HG03571 (cell line): Measurements from ENCODE around the gene WBP2.

Experiments used
- ATAC-seq: cut with Tn5 transposase; IDR thresholded peaks from one replicate; pipeline ENCODE4 v1.9.1; 2021; ENCODE audit not compliant: unreplicated experiment

WBP2 gene

DNA sequence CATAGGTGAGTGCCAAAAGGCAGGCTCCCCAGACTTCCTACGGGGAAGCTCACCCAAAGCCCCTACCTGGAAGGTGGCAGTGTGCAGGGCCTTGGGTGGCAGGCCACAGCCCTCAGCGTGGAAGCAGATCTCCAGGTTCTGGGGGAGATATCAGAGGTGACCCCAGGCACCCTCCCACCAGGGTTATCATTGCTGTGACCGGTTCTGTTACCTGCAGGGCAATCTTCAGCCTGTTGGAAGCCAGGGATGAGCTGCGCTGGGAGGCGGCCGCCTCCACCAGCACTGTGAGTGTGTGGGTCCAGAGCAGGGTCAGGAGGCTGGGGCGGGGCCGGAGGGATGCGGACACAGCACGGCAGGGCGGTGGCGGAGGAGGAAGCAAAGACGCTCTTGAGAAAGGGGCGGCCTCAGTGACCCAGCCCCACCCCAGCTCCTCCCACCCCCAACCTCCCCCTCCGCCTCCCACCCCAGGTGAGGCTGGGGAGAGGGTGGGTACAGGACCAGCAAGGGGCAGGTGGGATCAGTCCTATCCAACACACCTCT lies 24.0 kb downstream of the WBP2 start:
- no peak for ATAC-seq

DNA sequence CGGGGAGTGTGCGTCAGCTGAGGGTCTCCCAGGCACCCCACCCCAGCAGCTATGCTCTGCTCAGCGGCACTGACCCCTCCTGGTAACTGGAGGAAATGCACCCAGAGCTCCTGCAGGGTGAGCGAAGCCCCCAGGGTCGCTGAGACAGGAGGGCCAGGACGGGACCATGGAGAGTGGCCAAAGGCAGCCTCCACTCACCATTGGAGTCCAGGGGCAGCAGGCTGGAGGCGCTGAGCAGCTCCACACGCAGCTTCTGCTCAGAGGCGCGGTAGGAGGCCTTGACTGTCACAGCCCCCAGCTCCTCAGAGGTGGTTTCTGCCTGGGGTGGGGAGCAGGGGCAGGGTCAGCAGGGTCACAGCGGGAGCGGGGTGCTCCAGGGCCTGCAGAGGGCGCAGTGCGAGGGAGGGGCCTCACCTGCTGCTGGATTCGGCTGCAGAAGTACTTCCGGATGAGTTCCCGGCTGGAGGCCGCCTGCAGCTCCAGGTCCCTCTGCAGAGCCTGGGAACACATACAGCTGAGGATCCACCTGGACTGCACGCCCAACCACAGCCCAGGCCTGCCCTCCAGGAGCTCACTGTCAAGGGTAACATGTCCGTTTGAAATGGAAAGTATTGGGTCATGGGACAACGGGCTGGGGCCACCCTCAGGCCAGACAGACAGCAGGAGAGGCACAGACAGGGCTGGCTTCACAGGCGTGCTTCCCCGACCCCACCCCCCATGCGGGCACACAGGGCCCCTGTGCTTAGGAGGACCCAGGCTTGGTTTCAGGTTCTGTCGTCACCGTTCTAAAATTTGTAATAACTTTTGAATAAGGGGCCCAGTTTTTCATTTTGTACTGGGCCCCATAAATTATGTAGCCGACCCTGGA lies 24.7 kb downstream of the WBP2 start:
- ATAC-seq: no peak

DNA sequence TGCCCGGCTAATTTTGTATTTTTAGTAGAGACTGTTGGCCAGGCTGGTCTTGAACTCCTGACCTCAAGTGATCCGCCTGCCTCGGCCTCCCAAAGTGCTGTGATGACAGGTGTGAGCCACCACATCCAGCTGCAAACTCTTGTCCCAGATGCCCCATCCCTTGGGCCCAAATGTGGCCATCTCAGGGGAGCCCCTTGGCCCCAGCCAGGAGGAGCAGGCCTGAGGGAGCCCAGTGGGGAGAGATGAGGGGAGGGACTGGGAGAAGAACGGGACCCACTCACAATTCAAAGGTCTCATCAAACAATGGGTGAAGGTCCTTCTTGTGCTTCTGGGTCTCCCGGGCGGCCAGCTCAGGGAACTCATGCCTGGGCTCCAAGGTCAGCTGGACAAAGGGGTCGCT lies 25.4 kb downstream of the WBP2 start:
- ATAC-seq: no peak

DNA sequence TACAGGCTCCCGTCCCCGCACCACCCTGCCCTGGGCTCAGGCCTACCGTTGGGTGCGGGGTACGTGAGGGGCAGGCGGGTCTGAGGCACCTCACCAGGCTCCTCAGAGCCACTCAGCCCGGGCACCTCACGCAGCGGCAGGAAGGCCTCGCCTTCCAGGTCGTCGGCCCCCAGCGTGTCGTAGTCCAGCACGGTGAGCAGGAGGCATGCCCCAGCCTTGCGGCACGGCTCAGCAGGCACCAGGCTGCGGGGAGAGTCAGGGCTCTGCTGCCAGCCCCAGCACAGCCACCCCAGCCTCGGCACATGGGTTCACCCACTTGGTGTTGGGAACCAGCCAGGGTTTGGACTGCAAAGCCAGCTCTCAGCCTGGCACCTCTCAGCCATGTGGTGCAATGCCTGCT lies 26.4 kb downstream of the WBP2 start:
- no peak for ATAC-seq

DNA sequence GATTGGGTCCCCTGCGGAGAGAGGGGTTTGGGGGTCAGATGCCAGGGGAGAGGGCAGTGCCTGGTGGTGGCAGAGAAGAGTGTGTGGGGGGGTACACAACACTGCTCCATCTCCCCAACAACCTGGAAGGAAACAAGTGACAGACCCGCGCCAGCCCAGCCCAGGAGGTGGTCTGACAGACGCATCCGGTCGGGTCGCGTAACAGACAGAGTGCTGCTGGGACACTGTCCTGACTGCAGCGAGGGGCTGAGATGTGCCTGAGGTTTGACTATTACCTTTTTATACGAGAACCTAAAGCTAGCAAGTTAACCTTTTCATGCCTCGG lies 27.1 kb downstream of the WBP2 start:
- ATAC-seq: no peak

- no peak for ATAC-seq
Observed at GRCh38 chr17:75827308-75828075, 27.6 kb downstream of the WBP2 start.

DNA sequence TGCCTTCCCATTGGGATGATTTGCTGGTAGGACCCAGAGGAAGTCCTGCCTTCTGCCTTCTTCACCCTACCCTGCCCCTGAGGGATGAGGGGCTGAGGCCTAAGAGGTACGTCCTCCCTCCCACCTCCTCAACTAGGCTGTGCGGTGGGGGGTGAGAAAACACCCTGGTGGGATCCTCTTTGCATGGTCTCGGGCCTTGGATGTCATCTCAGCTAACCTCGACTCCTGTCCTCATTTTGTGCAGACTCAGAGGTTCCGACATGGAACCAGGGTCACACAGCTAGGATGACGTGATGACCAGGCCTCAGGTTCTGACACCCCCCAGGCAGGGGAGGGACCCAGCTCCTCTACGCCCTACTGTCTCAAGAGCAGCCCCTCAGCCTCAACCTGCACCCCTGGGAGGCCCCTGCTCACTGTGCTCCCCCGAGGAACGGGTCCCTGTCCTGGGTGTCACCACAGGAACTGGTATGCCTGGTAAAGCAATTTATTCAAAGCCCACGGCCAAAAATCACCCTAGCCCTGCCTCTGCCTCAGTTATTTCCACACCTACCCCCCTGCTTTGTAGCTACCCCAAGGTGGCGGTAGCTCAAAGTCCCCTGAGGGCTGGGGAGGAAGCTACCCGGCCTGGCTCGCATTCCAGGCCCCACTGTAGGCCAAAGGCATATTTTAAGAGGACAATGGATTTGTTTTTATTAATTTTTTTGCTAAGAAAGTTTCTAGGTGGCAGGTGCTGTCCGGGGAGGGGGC lies 28.4 kb downstream of the WBP2 start:
- ATAC-seq: no peak

GRCh38 chr17:75825748-75826370 lies 29.3 kb downstream of the WBP2 start:
- ATAC-seq: no peak

- ATAC-seq: no peak
Observed at GRCh38 chr17:75825149-75825552, 30.0 kb downstream of the WBP2 start.

- no peak for ATAC-seq
Observed at GRCh38 chr17:75824666-75825065, 30.5 kb downstream of the WBP2 start.

DNA sequence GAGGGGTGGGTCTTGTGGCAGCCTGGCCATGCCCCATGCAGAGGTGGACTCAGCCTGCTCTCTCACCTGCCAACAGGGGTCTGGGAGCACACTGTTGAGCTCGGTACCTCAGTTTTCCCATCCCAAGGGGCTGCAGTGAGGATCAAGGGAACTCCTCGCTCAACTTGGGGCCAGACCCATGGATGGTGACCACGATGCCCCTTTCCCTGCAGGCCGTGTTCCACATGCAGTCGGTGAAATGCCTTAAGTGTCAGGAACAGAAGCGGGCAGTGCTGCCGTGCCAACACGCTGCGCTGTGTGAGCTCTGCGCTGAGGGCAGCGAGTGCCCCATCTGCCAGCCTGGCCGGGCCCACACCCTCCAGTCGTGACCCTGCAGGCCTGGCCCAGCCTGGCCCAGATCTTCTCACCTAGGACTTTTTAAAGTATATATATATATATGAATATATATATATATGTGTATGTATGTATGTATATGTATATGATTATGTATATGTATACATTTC lies 31.0 kb downstream of the WBP2 start:
- no peak for ATAC-seq

DNA sequence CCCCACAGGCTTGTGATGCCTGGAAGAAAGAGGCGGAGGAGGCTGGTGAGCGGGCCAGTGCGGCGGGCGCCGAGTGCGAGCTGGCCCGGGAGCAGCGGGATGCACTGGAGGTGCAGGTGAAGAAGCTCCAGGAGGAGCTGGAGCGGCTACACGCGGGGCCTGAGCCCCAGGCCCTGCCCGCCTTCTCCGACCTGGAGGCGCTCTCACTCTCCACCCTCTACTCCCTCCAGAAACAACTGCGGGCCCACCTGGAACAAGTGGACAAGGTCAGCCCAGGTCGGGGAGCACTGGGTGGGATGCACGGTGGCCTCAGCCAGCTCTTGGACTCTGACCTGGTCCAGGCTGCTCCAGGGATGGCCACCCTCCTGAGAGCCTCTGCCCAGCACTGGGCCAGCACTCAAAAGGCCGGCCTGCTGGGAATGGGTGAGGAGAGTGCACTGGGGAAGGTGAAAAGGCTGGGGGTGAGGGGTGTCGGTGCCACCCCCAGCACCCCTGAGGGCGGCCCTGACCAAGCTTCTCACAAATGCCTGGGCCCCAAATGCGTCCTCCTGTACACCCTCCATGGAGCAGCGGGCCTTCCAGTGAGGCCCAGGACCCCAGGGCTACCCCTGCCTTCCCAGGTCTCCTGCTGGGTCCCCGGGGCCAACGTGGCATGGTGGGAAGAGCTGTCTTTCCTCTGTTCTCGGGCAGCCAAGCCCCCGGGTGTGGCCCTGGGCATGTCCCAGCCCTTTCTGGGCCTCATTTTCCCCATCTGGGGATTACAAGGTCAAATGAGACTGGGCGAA lies 31.7 kb downstream of the WBP2 start:
- no peak for ATAC-seq

- no peak for ATAC-seq
Observed at GRCh38 chr17:75822800-75823166, 32.4 kb downstream of the WBP2 start.

- no peak for ATAC-seq
Observed at GRCh38 chr17:75822119-75822799, 32.9 kb downstream of the WBP2 start.

DNA sequence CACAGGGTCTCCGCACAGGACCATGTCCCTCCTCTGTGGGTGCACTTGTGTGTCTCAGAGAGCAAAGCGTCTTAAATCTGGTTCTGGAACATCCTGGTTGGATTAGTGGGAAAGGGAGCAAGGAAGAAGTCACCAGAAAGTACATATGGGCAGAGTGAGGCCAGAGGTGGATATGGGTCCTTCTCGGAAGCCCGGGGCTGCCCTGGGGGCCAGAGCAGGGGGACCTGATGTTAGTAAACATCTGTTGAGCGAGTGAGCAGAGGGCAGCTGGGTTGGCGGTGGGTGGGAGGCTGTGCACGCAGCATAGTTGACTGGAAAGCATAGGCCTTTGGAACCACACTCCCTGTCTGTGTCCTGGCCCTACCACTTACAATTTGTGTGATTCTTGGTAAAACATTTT lies 33.6 kb downstream of the WBP2 start:
- ATAC-seq: no peak

GRCh38 chr17:75820094-75821080 lies 34.7 kb downstream of the WBP2 start:
- ATAC-seq: no peak

GRCh38 chr17:75819678-75820077 lies 35.5 kb downstream of the WBP2 start:
- no peak for ATAC-seq

- ATAC-seq: no peak
Observed at GRCh38 chr17:75819116-75819515, 36.0 kb downstream of the WBP2 start.
